ENCODE results near the gene TOR1B. TPM values are rescaled to one million over a fixed set of nuclear protein-coding genes. Genes with fewer than 3 reads are reported as not detected.

Gene TOR1B
- total RNA-seq, 1 experiment from 2014 or later, result 18.8 TPM

DNA sequence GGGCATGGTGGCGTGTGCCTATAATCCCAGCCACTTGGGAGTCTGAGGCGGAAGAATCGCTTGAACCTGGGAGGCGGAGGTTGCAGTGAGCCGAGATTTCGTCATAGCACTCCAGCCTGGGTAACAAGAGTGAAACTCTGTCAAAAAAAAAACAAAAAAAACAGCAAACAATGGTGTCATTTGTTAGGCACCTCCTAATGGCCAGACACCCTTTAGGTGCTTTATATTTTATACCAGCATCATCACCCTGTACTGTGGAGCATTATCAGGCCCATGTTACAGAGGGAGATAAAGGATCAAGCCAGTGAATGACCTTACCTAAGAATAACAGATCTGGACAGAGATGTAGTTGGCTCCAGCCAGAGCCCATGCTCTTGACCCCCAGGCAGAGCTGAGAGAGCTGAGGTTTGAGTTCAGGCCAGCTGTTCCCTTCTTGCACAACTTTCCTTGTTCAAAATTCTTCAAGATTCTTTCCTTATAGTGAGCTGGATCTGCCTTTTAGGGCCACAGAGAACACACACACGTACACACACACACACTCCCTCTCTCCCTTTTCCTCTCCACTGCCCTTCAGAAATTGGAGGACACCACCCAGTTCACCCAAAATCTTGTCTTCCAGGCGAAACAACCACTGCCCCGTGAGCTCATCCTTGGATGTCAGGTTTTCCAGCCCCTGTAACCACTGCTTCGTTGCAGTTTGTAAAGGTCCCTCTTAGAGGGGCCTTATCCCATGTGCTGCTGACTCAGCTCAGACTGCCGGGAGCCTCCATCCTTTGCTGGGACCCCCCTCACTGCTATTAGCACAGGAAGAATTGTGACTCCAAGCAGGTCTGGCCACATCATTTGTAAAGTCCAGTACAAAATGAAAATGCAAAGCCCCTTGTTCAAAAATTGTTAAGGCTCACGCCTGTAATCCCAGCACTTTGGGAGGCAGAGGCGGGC lies 39.7 kb upstream of the TOR1B start:
- no peaks in the 10 kb centered on the region for H3K36me3 Mint-ChIP-seq
- ATAC-seq, result no peak
- H3K4me3 Mint-ChIP-seq, result no peak overlapping the region
- no peaks in the 10 kb centered on the region for H3K27me3 Mint-ChIP-seq (ENCODE audit: low read depth)
- H3K9me3 Mint-ChIP-seq, result no peaks in the 10 kb centered on the region
- no peak for TF ChIP-seq ZNF317 (CRISPR knock-in tag; IDR thresholded peaks at IDR 0.05; ENCODE audit: borderline replicate concordance, low read depth)
- TF ChIP-seq, protein P1, sequence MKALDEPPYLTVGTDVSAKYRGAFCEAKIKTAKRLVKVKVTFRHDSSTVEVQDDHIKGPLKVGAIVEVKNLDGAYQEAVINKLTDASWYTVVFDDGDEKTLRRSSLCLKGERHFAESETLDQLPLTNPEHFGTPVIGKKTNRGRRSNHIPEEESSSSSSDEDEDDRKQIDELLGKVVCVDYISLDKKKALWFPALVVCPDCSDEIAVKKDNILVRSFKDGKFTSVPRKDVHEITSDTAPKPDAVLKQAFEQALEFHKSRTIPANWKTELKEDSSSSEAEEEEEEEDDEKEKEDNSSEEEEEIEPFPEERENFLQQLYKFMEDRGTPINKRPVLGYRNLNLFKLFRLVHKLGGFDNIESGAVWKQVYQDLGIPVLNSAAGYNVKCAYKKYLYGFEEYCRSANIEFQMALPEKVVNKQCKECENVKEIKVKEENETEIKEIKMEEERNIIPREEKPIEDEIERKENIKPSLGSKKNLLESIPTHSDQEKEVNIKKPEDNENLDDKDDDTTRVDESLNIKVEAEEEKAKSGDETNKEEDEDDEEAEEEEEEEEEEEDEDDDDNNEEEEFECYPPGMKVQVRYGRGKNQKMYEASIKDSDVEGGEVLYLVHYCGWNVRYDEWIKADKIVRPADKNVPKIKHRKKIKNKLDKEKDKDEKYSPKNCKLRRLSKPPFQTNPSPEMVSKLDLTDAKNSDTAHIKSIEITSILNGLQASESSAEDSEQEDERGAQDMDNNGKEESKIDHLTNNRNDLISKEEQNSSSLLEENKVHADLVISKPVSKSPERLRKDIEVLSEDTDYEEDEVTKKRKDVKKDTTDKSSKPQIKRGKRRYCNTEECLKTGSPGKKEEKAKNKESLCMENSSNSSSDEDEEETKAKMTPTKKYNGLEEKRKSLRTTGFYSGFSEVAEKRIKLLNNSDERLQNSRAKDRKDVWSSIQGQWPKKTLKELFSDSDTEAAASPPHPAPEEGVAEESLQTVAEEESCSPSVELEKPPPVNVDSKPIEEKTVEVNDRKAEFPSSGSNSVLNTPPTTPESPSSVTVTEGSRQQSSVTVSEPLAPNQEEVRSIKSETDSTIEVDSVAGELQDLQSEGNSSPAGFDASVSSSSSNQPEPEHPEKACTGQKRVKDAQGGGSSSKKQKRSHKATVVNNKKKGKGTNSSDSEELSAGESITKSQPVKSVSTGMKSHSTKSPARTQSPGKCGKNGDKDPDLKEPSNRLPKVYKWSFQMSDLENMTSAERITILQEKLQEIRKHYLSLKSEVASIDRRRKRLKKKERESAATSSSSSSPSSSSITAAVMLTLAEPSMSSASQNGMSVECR (CRISPR knock-in tag; IDR thresholded peaks at IDR 0.05; ENCODE audit: borderline replicate concordance), result no peak
- H3K27ac Mint-ChIP-seq, result no peak overlapping the region
- CTCF ChIA-PET, result interaction anchor here (0.6 to 2.2 kb wide), 10 partner anchors 9 to 555 kb away, joined by 3 to 8 read pairs (median 4); no protein-coding TSS in a partner anchor
- H3K4me1 Mint-ChIP-seq, result peaks cover 6% of the 10 kb centered on the region
- DNase-seq (ENCODE audit: low spot score), result no peak
- POLR2A ChIA-PET, result interaction anchor here (0.6 kb wide), 1 partner anchor 676 kb away, joined by 6 read pairs; no protein-coding TSS in a partner anchor

DNA sequence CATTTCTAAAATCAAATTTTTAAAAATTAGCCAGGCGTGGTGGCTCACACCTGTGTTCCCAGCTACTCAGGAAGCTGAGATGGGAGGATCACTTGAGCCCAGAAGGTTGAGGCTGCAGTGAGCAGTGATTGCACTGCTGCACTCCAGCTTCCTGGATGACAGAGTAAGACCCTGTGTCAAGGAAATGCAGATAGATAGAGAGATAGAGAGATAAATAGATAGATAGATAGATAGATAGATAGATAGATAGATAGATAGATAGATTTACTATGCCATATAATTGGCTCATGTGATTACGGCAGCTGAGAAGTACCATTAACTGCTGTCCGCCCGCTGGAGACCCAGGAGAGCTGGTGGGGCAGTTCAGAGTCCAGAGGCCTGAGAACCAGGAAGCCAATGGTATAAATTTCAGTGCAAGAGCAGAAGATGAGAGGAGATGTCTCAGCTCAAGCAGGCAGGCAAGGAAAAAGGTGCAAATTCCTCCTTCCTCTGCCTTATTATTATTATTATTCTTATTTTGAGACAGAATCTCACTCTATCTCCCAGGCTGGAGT lies 37.1 kb upstream of the TOR1B start:
- ChIA-PET POLR2A (no interaction called here), CTCF (interaction anchor here (1.4 to 3.3 kb wide), 3 partner anchors 28 to 634 kb away, joined by 4 to 20 read pairs (median 5); no protein-coding TSS in a partner anchor)
- Mint-ChIP-seq H3K36me3 (no peaks in the 10 kb centered on the region), H3K27me3 (ENCODE audit: low read depth) (no peaks in the 10 kb centered on the region), H3K9me3 (no peaks in the 10 kb centered on the region), H3K4me1 (peaks cover 6% of the 10 kb centered on the region), H3K27ac (no peak overlapping the region), H3K4me3 (no peak overlapping the region)
- no peak for TF ChIP-seq FOXP1 (CRISPR knock-in tag; IDR thresholded peaks at IDR 0.05; ENCODE audit: borderline replicate concordance)
- no peak for TF ChIP-seq TP53 (CRISPR knock-in tag; IDR thresholded peaks at IDR 0.05)
- TF ChIP-seq, protein P2, sequence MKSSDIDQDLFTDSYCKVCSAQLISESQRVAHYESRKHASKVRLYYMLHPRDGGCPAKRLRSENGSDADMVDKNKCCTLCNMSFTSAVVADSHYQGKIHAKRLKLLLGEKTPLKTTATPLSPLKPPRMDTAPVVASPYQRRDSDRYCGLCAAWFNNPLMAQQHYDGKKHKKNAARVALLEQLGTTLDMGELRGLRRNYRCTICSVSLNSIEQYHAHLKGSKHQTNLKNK (CRISPR knock-in tag; IDR thresholded peaks at IDR 0.05), result no peak
- no peak for TF ChIP-seq SMAD4 (CRISPR knock-in tag; IDR thresholded peaks at IDR 0.05)
- TF ChIP-seq, protein P3, sequence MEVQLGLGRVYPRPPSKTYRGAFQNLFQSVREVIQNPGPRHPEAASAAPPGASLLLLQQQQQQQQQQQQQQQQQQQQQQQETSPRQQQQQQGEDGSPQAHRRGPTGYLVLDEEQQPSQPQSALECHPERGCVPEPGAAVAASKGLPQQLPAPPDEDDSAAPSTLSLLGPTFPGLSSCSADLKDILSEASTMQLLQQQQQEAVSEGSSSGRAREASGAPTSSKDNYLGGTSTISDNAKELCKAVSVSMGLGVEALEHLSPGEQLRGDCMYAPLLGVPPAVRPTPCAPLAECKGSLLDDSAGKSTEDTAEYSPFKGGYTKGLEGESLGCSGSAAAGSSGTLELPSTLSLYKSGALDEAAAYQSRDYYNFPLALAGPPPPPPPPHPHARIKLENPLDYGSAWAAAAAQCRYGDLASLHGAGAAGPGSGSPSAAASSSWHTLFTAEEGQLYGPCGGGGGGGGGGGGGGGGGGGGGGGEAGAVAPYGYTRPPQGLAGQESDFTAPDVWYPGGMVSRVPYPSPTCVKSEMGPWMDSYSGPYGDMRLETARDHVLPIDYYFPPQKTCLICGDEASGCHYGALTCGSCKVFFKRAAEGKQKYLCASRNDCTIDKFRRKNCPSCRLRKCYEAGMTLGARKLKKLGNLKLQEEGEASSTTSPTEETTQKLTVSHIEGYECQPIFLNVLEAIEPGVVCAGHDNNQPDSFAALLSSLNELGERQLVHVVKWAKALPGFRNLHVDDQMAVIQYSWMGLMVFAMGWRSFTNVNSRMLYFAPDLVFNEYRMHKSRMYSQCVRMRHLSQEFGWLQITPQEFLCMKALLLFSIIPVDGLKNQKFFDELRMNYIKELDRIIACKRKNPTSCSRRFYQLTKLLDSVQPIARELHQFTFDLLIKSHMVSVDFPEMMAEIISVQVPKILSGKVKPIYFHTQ (CRISPR knock-in tag; IDR thresholded peaks at IDR 0.05), result no peak
- TF ChIP-seq, protein P4, sequence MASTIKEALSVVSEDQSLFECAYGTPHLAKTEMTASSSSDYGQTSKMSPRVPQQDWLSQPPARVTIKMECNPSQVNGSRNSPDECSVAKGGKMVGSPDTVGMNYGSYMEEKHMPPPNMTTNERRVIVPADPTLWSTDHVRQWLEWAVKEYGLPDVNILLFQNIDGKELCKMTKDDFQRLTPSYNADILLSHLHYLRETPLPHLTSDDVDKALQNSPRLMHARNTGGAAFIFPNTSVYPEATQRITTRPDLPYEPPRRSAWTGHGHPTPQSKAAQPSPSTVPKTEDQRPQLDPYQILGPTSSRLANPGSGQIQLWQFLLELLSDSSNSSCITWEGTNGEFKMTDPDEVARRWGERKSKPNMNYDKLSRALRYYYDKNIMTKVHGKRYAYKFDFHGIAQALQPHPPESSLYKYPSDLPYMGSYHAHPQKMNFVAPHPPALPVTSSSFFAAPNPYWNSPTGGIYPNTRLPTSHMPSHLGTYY (CRISPR knock-in tag; IDR thresholded peaks at IDR 0.05), result no peak
- no peak for TF ChIP-seq FOXJ3 (CRISPR knock-in tag; IDR thresholded peaks at IDR 0.05; ENCODE audit: borderline replicate concordance)
- TF ChIP-seq, protein P5, sequence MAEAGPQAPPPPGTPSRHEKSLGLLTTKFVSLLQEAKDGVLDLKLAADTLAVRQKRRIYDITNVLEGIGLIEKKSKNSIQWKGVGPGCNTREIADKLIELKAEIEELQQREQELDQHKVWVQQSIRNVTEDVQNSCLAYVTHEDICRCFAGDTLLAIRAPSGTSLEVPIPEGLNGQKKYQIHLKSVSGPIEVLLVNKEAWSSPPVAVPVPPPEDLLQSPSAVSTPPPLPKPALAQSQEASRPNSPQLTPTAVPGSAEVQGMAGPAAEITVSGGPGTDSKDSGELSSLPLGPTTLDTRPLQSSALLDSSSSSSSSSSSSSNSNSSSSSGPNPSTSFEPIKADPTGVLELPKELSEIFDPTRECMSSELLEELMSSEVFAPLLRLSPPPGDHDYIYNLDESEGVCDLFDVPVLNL (CRISPR knock-in tag; IDR thresholded peaks at IDR 0.05; ENCODE audit: borderline replicate concordance, low read depth), result no peak
- TF ChIP-seq, protein P6, sequence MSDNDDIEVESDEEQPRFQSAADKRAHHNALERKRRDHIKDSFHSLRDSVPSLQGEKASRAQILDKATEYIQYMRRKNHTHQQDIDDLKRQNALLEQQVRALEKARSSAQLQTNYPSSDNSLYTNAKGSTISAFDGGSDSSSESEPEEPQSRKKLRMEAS (CRISPR knock-in tag; IDR thresholded peaks at IDR 0.05), result no peak
- no peak for TF ChIP-seq NR2C2 (CRISPR knock-in tag; IDR thresholded peaks at IDR 0.05)
- TF ChIP-seq, protein P7, sequence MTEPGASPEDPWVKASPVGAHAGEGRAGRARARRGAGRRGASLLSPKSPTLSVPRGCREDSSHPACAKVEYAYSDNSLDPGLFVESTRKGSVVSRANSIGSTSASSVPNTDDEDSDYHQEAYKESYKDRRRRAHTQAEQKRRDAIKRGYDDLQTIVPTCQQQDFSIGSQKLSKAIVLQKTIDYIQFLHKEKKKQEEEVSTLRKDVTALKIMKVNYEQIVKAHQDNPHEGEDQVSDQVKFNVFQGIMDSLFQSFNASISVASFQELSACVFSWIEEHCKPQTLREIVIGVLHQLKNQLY (CRISPR knock-in tag; IDR thresholded peaks at IDR 0.05), result no peak
- TF ChIP-seq, protein P8, sequence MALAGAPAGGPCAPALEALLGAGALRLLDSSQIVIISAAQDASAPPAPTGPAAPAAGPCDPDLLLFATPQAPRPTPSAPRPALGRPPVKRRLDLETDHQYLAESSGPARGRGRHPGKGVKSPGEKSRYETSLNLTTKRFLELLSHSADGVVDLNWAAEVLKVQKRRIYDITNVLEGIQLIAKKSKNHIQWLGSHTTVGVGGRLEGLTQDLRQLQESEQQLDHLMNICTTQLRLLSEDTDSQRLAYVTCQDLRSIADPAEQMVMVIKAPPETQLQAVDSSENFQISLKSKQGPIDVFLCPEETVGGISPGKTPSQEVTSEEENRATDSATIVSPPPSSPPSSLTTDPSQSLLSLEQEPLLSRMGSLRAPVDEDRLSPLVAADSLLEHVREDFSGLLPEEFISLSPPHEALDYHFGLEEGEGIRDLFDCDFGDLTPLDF (CRISPR knock-in tag; IDR thresholded peaks at IDR 0.05), result no peak
- no peak for TF ChIP-seq ZNF219 (CRISPR knock-in tag; IDR thresholded peaks at IDR 0.05; ENCODE audit: borderline replicate concordance)
- ATAC-seq (no peak), DNase-seq (ENCODE audit: low spot score) (no peak)
